ENCODE measurements around the gene RUBCN.

The RUBCN gene

DNA sequence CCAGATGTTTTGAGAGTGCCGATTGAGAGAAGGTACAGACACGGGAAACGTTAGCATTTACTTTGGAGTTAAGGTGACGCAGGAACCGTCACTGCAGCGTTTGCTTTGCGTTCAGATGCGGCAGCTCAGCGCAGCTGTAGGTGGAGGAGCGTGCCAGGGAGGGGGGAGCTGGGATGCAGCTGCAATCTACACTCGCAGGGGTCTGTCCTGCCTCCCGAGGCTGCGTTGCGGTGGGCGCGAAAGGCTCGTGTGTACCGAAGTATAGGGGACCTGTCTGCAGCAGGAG, 12.6 kb upstream of the RUBCN start:
- Histone ChIP-seq H3K9me3 (ENCODE audit: control insufficient read depth, insufficient read depth, low read depth, low read length) (no peaks in the 10 kb centered on the region), H3K27ac (ENCODE audit: extremely low read depth, low read depth, low read length) (peak overlapping the region; percentile 85; the same call in 1 of the 2 replicates), H3K36me3 (ENCODE audit: control insufficient read depth in 2 of 2, insufficient read depth in 1 of 2, low read length in 2 of 2) (no peaks in the 10 kb centered on the region), H3K4me1 (ENCODE audit: control insufficient read depth, insufficient read depth, low read length) (no peaks in the 10 kb centered on the region), H3K4me3 (ENCODE audit: low read depth, low read length) (peak overlapping the region; percentile 77)
- ChIA-PET POLR2A (interaction anchor here (0.8 to 1.2 kb wide), 2 partner anchors 13 to 37 kb away, joined by 3 to 5 read pairs; partner anchors contain the start of gene RUBCN), CTCF (no interaction called here)
- peak; percentile 60; the same call in 1 of the 2 replicates for TF ChIP-seq ZNF2 (tag by site-specific recombination; IDR thresholded peaks at IDR 0.05)
- TF ChIP-seq, protein P1, sequence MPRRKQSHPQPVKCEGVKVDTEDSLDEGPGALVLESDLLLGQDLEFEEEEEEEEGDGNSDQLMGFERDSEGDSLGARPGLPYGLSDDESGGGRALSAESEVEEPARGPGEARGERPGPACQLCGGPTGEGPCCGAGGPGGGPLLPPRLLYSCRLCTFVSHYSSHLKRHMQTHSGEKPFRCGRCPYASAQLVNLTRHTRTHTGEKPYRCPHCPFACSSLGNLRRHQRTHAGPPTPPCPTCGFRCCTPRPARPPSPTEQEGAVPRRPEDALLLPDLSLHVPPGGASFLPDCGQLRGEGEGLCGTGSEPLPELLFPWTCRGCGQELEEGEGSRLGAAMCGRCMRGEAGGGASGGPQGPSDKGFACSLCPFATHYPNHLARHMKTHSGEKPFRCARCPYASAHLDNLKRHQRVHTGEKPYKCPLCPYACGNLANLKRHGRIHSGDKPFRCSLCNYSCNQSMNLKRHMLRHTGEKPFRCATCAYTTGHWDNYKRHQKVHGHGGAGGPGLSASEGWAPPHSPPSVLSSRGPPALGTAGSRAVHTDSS (tag by site-specific recombination; IDR thresholded peaks at IDR 0.05), result no peak
- peak; percentile 67; the same call in 1 of the 2 replicates for TF ChIP-seq ZBTB21 (tag by site-specific recombination; IDR thresholded peaks at IDR 0.05)
- TF ChIP-seq ZXDB (tag by site-specific recombination; IDR thresholded peaks at IDR 0.05), result peak; percentile 11; the same call in 1 of the 2 replicates
- TF ChIP-seq ZNF610 (tag by site-specific recombination; IDR thresholded peaks at IDR 0.05; ENCODE audit: borderline replicate concordance), result peak; percentile 55; the same call in 1 of the 2 replicates
- 0 out of 2 replicates have a peak, but pooled peaks have one; percentile 46 for TF ChIP-seq REPIN1 (tag by site-specific recombination; IDR thresholded peaks at IDR 0.05; ENCODE audit: low read depth)
- peak; percentile 93 for TF ChIP-seq ZNF600 (tag by site-specific recombination; IDR thresholded peaks at IDR 0.05)
- TF ChIP-seq ZBTB17 (tag by site-specific recombination; IDR thresholded peaks at IDR 0.05), result peak; percentile 100
- TF ChIP-seq, protein P2, sequence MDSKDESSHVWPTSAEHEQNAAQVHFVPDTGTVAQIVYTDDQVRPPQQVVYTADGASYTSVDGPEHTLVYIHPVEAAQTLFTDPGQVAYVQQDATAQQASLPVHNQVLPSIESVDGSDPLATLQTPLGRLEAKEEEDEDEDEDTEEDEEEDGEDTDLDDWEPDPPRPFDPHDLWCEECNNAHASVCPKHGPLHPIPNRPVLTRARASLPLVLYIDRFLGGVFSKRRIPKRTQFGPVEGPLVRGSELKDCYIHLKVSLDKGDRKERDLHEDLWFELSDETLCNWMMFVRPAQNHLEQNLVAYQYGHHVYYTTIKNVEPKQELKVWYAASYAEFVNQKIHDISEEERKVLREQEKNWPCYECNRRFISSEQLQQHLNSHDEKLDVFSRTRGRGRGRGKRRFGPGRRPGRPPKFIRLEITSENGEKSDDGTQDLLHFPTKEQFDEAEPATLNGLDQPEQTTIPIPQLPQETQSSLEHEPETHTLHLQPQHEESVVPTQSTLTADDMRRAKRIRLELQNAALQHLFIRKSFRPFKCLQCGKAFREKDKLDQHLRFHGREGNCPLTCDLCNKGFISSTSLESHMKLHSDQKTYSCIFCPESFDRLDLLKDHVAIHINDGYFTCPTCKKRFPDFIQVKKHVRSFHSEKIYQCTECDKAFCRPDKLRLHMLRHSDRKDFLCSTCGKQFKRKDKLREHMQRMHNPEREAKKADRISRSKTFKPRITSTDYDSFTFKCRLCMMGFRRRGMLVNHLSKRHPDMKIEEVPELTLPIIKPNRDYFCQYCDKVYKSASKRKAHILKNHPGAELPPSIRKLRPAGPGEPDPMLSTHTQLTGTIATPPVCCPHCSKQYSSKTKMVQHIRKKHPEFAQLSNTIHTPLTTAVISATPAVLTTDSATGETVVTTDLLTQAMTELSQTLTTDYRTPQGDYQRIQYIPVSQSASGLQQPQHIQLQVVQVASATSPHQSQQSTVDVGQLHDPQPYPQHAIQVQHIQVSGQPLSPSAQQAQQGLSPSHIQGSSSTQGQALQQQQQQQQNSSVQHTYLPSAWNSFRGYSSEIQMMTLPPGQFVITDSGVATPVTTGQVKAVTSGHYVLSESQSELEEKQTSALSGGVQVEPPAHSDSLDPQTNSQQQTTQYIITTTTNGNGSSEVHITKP (tag by site-specific recombination; IDR thresholded peaks at IDR 0.05), result peak; percentile 97
- no peak for TF ChIP-seq HOXD13 (CRISPR knock-in tag; IDR thresholded peaks at IDR 0.05; ENCODE audit: borderline replicate concordance)
- no peak for TF ChIP-seq ZNF426 (tag by site-specific recombination; IDR thresholded peaks at IDR 0.05)
- TF ChIP-seq PRDM1 (tag by site-specific recombination; IDR thresholded peaks at IDR 0.05), result peak; percentile 39; the same call in 1 of the 2 replicates
- no peak for TF ChIP-seq ZNF792 (tag by site-specific recombination; IDR thresholded peaks at IDR 0.05)
- TF ChIP-seq, protein P3, sequence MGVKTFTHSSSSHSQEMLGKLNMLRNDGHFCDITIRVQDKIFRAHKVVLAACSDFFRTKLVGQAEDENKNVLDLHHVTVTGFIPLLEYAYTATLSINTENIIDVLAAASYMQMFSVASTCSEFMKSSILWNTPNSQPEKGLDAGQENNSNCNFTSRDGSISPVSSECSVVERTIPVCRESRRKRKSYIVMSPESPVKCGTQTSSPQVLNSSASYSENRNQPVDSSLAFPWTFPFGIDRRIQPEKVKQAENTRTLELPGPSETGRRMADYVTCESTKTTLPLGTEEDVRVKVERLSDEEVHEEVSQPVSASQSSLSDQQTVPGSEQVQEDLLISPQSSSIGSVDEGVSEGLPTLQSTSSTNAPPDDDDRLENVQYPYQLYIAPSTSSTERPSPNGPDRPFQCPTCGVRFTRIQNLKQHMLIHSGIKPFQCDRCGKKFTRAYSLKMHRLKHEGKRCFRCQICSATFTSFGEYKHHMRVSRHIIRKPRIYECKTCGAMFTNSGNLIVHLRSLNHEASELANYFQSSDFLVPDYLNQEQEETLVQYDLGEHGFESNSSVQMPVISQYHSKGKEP (tag by site-specific recombination; IDR thresholded peaks at IDR 0.05), result peak; percentile 74
- TF ChIP-seq, protein P4, sequence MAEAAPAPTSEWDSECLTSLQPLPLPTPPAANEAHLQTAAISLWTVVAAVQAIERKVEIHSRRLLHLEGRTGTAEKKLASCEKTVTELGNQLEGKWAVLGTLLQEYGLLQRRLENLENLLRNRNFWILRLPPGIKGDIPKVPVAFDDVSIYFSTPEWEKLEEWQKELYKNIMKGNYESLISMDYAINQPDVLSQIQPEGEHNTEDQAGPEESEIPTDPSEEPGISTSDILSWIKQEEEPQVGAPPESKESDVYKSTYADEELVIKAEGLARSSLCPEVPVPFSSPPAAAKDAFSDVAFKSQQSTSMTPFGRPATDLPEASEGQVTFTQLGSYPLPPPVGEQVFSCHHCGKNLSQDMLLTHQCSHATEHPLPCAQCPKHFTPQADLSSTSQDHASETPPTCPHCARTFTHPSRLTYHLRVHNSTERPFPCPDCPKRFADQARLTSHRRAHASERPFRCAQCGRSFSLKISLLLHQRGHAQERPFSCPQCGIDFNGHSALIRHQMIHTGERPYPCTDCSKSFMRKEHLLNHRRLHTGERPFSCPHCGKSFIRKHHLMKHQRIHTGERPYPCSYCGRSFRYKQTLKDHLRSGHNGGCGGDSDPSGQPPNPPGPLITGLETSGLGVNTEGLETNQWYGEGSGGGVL (tag by site-specific recombination; IDR thresholded peaks at IDR 0.05), result peak; percentile 59
- peak; percentile 91 for TF ChIP-seq ZNF394 (tag by site-specific recombination; IDR thresholded peaks at IDR 0.05; ENCODE audit: borderline replicate concordance)
- no peak for TF ChIP-seq ZNF473 (tag by site-specific recombination; IDR thresholded peaks at IDR 0.05)
- TF ChIP-seq ZNF404 (tag by site-specific recombination; IDR thresholded peaks at IDR 0.05), result no peak
- 0 out of 2 replicates have a peak, but pooled peaks have one; percentile 25 for TF ChIP-seq ZSCAN30 (tag by site-specific recombination; IDR thresholded peaks at IDR 0.05)
- TF ChIP-seq ZNF335 (tag by site-specific recombination; conservative IDR thresholded peaks at IDR 0.05), result peak; percentile 96
- peak; percentile 92 for TF ChIP-seq ZNF629 (tag by site-specific recombination; IDR thresholded peaks at IDR 0.05)
- TF ChIP-seq GLI2 (tag by site-specific recombination; IDR thresholded peaks at IDR 0.05; ENCODE audit: borderline replicate concordance, low read depth), result no peak
- no peak for TF ChIP-seq ZNF10 (tag by site-specific recombination; IDR thresholded peaks at IDR 0.05)
- no peak for TF ChIP-seq OSR2 (tag by site-specific recombination; IDR thresholded peaks at IDR 0.05)
- TF ChIP-seq ZFP3 (tag by site-specific recombination; IDR thresholded peaks at IDR 0.05; ENCODE audit: low read depth), result no peak
- TF ChIP-seq, protein P5, sequence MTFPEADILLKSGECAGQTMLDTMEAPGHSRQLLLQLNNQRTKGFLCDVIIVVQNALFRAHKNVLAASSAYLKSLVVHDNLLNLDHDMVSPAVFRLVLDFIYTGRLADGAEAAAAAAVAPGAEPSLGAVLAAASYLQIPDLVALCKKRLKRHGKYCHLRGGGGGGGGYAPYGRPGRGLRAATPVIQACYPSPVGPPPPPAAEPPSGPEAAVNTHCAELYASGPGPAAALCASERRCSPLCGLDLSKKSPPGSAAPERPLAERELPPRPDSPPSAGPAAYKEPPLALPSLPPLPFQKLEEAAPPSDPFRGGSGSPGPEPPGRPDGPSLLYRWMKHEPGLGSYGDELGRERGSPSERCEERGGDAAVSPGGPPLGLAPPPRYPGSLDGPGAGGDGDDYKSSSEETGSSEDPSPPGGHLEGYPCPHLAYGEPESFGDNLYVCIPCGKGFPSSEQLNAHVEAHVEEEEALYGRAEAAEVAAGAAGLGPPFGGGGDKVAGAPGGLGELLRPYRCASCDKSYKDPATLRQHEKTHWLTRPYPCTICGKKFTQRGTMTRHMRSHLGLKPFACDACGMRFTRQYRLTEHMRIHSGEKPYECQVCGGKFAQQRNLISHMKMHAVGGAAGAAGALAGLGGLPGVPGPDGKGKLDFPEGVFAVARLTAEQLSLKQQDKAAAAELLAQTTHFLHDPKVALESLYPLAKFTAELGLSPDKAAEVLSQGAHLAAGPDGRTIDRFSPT (tag by site-specific recombination; IDR thresholded peaks at IDR 0.05), result peak; percentile 61; the same call in 1 of the 2 replicates
- 0 out of 2 replicates have a peak, but pooled peaks have one; percentile 13 for TF ChIP-seq GLI4 (tag by site-specific recombination; IDR thresholded peaks at IDR 0.05)
- no peak for TF ChIP-seq ZFP41 (tag by site-specific recombination; IDR thresholded peaks at IDR 0.05; ENCODE audit: borderline replicate concordance)
- peak; percentile 90 for TF ChIP-seq GLIS2 (tag by site-specific recombination; IDR thresholded peaks at IDR 0.05)
